GF-D8 (cell line): ENCODE data around the gene VCL.
"Not testable (repeated sequence)": the region's sequence is repeated elsewhere in the genome, so short reads cannot be mapped to it uniquely, and the experiment has no call there.

Experiments used
- DNase-seq: peaks from one replicate; lab custom pipeline; 2025; lab: John Stamatoyannopoulos, UW

Gene VCL

DNA sequence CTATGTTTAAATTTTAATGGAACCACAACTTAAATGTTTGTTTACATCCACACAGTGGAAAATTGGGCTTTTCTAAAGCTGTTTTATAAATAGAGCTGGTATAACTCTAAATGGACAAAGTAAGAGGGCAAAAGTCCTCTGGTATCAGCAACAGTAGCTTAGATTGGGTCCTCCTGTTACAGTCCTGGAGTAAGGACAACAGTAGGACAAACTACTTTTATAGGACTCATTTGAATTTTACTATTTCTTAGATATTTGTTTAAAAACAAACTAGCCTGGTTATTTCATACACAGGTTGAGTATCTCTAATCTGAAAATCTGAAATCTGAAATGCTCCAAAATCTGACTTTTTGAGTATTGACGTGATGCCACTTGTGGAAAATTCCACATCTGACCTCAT is 8.4 kb downstream of the VCL start:
- no peak for DNase-seq

DNA sequence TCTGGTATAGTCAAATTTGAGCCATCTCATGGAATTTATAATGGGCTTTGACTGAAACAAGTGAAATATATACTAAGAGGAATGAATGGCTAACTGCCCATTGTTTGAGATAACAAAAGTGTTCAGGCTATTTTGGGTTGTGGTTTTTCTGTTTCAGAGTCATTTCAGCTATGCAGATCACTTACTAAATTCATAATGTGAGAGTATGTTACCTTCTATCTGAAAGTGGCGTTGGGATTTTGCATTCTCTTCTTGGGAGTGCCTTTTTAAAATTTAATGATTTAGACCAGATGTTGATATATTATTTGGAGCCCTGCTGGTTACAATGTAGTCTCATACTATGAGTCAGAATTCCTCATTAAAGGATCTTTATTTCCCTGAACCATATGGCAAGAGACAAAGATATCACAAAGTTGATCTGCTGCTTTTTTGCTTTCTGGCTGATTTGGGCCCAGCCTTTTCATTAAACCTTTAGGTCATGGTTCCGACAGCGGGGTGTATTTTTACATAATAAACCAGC is 10.4 kb downstream of the VCL start:
- no peak for DNase-seq

DNA sequence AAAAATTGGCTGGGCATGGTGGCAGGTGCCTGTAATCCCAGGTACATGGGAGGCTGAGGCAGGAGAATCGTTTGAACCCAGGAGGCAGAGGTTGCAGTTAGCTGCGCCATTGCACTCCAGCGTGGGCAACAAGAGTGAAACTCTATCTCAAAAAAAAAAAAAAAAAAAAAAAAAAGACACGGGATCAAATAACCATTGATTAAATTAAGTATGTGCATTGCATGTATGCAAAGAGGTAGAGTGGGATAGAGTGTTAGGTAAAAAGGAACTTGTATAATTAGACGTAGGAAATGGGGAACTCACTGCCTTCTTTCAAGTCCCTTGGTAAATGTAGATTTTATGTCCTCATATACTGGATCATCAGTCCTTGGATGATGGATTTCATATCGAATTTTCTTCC is 13.1 kb downstream of the VCL start:
- DNase-seq: peak; percentile 56

DNA sequence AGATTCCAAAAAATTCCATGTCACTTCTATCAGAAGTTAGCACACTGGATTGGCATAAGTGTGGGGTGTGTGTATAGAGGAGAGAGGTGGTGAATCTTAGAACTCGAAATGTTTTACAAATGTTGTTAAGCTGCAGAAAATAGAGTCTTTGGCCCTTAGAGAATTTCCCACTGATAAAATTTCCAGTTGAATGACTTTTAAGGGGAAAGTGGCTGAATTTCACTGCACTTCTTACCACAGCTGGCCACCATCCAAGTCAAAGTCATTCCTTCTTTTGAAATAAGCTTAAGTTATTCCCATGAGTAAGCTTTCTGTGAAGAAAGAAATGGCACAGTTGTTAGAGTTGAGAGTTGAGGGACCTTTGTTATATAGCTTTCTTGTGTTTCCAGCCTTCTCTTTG is 13.9 kb downstream of the VCL start:
- peak; percentile 86 for DNase-seq

DNA sequence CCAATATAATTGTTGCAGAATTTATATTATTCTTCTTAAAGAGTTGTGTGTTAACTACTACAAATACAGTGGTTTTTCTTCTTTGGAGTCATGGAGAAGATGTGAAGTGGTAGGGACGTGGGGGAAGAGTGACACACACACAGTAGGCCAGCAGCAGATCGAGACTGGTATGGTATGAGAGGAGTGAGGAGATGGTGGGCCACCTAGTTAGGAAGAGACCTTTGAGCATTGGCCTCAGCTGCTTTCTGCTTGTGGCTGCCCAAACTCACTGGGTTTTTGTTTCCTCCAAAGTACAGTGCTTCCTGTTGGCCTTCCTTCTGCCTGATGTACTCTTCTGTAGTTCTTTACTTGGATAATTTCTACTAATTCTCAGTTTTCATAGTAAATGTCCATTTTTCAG is 14.6 kb downstream of the VCL start:
- DNase-seq: peak; percentile 5

DNA sequence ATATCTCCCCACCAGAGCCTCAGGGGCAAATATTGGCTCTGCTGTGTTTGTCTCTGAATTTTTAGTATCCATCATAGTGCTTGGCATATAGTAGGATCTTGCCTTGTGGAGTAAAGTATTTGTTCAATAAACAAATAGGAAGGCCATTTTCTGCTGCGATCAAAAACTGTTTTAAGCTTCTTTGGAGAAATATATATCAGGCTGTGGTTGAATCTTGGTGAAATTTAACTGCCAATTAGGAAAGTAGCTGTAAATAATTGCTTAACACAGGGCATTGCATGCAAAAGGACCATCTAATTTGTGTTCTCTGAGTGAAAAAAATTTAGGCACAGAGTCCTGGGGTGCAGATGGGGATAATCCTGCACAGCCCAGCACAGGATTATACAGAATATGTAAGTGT is 15.1 kb downstream of the VCL start:
- no peak for DNase-seq

DNA sequence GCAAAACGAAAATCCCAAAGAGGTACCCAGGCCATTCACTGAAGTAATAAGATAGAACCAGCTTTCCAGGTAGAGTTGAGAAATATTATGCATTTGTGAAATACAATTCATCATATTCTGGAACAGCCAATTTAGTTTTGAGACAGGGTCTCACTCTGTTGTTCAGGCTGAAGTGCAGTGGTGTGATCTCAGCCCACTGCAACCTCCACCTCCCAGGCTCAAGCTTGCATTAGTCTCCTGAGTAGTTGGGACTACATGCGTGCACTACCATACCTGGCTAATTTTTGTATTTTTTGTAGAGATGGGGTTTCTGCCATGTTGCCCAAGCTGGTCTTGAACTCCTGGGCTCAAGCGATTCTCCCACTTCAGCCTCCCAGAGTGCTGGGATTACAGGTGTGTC is 16.7 kb downstream of the VCL start:
- DNase-seq: not testable (repeated sequence)

DNA sequence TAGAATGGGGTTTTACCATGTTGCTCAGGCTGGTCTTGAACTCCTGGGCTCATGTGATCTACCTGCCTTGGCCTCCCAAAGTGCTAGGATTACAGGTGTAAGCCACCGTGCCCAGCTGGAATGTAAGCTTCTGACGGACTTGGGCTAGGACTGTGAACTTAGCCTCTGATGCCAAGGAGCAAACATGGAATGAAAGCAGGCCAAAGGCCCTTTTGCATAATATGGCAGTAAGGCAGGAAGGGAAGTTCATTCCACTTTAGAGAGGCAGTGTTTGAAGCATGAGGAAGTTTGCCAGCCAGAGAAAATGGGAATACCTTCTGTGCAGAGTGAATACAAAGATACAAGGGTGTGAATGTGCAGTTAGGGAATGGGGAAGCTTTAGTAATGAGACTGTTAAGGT is 20.3 kb downstream of the VCL start:
- DNase-seq: no peak

DNA sequence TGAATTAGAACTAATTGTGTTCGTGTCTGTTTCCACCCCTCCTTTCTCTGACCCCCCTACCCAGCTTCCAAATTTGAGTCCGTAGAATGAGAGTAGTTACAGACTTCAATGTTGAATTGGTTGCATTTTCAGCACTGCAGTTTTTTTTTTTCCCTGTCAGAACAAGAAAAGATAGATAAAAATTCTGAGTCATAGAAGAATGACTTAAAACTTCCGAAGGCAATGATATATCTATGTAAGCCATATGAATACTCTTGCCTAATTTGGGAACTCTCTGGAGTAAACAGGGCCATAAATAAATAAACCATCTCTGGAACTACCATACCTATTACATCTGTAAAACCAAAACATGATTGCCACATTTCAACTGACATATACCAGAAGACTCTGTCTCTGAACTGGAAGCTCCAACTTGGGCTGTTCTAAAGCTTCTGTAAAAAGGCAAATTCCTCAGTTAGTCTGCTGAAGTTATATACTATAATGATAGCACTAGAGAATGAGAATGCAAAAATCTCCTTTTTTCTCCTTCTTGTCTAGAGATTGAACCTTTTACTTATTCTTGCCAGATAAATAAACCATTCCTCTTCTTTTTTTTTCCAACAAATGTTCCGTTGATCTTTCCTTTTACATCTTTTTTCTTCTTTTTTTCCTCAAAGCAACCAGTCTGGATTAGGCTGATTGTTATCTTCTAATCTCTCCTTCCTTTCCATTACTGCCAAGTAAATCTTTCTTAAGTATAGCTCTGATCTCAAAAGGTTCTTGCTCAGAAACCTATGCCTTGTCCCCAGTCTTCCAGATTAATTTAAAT is 23.5 kb downstream of the VCL start:
- peak; percentile 7 for DNase-seq

DNA sequence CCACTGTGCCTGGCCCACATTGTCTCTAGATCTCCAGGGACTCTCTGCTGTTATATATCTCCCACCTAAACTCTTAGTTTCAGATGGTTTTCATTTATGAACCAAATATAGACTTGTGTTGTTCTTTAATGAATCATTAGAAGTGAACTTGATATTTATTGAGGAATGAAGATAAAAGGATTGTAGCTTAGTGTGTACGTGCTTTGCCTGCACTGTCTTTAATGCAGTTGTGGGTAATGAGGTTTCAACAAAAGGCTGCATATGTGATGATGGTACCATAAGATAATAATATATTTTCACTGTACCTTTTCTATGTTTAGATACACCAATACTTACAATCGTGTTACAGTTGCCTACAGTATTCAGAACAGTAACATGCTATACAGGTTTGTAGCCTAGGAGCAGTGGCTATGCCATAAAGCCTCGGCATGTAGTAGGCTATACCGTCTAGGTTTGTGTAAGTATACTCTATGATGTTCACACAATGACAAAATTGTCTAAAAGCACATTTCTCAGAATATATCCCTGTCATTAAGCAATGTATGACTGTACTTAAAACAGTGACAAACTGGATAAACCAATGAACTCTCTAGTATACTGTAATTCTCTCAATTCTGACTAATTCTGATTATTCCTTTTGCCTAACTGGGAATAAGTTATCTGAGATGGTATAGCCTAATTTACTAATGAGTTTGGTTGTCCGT is 25.2 kb downstream of the VCL start:
- DNase-seq: no peak

DNA sequence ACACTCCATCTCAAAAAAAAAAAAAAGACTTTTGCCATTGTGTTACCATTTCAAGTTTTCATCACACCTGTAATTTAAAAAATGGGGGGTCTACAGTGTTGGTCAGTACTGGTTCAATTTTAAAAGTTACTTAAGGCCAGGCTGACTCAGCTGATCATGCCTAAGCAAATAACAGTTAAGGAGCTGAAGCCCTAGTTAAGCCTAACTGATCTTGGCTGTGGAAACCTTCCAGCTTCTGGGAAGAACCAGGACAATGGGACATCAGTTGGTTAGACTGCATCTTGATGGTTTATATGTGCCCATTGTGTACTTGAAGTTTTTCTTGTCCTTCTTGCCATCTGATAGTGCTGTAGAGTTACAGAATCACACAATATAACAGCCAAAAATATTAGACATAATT is 26.7 kb downstream of the VCL start:
- DNase-seq: no peak

DNA sequence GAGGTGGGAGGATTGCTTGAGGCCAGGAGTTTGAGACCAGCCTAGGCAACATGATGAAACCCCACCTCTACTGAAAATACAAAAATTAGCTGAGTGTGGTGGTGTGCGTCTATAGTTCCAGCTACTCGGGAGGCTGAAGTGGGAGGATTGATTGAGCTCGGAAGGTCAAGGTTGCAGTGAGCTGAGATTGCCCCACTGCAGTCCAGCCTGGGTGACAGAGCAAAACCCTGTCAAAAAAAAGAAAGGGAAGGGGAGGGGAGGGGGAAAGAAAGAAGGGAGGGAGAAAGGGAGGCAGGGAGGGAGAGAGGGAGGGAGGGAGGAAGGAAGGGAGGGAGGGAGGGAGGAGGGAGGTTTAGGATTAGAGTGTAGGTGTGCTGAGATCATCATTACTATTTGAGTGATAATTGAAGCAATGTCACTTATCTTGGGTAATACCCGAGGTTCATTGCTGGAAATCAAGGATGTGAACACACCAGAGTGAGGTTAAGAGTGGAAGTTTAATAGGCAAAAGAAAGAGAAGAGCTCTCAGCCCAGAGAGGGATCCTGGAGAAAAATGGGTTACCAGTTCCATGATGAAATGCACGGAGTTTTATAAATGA is 27.6 kb downstream of the VCL start:
- DNase-seq: no peak

DNA sequence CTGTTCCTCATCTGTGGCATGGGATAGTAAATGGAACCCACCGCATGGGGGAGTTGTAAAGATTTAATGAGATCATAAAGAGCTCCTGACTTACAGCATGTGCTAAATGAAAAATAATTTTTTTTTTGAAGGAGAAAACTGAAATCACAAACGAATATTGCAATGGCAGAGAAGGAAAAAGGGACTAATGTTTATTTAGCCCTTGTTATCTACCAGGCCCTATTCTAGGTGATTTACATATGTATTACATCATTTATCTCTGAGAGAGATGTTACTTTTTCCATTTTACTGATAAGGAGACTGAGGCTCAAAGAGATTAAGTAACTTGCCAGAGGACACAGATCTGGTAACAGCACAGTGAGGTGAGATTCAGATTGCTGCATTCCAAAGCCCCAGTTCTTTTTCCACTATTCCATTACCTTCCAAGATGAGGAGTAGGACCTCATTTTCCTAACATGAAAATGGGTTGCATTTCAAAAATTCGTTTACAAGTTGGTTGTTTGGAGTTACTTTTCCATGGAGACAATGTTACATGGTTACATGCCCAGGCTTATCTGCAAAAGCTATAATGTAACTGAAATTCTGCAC is 28.6 kb downstream of the VCL start:
- DNase-seq: no peak

DNA sequence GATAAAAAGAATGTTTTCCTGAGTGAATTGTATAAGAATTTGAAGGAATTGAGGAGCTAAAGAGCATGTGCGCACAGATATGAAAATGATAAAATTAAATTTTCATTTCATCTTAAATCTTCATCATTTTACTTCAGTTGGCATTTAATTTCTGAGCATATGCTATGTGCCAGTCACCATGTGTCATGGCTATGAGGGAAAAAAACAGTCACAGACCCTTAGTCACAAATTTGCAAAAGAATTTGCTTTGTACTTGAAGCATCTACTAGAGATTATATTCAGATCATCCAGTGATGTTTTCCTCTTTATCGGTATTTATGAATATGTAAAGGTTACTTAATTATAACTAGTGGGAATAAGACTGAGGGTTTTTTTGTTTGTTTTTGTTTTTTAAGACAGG is 29.8 kb downstream of the VCL start:
- DNase-seq: no peak

DNA sequence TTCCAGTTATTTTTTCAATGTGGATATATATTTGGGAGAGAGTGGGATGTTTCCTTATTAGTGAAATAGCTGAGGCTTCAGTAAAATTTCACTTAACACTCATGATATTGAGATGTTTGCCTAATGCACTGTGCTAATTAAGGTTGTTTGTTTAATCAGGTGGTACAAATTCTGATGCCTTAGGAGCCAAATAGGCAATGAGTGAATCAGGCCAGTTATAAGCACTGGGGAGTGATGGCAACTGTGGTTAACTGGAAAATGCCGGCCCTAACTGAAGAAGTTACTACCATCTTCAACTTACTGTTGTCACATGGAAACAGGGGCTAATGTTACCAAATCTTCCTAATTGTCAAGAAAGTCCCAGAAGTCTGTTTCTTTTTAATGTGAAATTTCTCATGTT is 32.0 kb downstream of the VCL start:
- DNase-seq: no peak

DNA sequence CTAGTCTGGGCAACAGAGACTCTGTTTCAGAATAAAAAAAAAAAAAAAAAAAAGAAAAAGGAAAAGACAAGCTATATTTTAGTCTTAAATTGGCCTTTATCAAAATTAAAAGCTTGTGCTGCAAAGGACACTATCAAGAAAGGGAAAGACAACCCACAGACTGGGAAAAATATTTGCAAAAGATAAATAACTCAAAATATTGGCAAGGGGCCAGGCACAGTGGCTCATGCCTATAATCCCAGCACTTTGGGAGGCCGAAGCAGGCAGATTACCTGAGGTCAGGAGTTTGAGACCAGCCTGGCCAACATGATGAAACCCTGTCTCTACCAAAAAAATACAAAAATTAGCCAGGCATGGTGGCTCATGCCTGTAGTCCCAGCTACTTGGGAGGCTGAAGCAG is 34.3 kb downstream of the VCL start:
- not testable (repeated sequence) for DNase-seq

DNA sequence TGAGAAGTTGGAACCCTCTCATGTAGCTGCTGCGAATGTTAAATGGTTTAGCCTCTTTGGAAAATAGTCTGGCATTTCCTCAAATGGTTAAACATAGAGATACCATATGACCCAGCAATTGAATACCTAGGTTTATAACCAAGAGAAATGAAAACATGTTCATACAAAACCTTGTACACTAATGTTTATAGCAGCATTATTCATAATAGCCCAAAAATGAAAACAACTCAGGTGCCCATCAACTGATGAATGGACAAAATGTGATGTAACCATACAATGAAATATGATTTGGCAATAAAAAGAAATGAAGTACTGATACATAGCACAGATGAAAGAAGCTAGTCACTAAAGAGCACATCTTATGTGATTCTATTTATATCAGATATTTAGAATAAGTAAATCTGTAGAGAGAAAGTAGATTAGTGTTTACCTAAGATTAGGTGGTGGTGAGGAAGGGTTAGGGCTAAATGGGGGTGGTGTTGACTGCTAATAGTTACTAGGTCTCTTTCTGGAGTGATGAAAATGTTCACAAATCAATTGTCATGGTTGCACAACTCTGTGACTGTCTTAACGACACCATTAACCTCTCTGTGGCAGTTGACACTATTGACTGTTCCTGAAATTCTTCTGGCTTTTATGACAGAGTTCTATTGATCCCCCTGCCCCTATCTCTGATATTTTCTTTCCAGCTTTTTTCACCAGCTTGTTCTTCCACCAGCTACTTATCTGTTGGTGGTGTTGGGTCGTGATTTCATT is 35.2 kb downstream of the VCL start:
- no peak for DNase-seq

DNA sequence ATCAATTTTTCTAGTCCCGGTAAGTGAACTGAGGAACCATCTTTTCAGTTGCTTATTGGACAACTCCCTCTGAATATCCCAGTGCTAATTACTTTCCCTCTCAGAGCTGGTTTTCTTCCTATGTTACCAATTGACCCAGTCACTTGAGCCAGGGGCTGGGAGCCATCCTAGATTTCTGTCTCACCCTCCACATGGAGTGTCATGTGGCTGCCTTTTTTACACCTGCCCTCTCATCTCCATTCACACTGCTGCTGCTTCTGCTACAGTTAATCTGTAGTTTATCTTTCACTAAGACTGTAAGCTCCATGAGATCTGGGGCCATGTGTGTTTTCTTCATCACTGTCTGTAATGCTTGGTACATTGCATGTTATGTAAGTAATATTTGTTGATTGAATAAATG is 35.8 kb downstream of the VCL start:
- DNase-seq: no peak

DNA sequence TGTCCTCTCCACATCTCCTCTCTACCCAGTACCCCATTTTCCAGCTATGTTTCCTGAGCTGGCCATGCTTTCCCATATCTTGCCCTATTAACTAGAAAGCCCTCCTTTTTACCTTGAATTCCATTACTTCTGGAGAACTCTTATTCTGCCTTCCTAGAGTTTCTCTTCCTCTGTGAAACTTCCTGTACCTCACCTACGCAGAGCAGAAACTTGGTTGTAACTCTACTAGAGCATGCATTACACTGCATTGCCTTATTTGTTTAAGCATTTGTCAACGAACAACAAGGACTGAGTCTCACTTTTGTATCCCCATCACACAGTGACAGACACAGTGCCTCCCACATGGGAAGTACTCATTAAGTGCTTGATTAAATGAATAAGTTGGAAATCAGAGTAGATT is 36.4 kb downstream of the VCL start:
- no peak for DNase-seq

DNA sequence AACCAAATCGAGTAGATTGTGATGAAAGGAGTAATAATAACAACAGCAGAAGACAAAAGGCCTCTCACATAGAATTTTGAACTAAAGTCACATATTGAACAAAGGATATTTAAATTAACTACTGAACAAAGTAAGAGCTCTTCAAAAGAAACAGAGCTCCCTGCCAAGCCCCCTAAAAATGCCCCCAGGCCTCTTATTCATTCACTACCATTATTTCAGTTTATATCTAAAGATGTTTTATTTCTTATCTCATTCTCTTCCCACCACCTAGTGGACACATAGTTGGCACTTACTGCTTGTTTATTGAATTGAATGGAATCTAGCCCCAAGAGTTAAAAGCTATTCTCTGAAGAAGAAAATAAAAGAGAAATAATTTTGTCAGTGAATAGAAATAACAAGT is 37.4 kb downstream of the VCL start:
- no peak for DNase-seq

DNA sequence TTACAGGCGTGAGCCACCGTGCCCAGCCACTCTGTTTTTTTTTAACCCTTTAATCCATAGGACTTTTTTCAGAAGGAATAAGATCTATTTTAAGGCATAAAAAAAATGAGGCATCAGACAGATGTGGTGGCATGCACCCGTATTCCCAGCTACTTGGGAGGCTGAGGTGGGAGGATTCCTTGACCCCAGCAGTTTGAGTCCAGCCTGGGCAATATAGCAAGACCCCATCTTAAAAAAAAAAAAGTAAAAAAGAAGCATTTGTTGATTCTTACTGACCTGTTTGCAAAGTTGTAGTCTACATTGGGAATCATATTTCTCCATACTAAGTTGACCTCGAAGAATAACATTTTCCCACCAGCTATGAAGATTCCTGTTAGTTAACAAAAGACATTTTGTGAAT is 38.6 kb downstream of the VCL start:
- DNase-seq: no peak

DNA sequence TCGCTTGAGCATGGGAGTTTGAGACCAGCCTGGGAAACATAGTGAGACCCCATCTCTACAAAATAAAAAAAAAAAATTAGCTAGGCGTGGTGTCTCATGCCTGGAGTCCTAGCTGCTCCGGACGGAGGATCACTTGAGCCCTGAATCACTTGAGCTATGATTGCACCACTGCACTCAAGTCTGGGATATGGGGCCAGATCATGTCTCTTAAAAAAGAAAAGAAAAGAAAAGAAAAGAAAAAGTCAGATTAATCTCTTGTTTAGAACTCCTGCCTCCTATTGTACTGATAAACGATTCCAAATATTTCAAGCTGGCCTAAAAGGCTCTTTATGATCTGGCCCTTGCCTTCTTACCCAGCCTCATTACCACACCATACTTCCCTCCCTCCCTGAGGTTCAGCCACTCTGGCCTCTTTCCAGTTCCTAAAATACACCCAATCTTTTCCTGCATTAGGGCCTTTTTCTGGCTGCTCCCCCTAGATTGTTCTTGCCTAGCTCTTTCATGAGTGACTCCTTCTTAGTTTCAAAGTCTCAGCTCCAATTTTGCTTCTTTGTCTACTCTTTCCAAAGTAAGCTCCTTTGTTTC is 41.7 kb downstream of the VCL start:
- DNase-seq: peak; percentile 27
